AG08395 (cell line): ENCODE data around the gene VEPH1.

ENCODE experiments used
- DNase-seq: peaks from one replicate; pipeline ENCODE4 v3.0.0; 2012; ENCODE audit warnings: mixed read lengths, low spot score

Gene VEPH1

DNA sequence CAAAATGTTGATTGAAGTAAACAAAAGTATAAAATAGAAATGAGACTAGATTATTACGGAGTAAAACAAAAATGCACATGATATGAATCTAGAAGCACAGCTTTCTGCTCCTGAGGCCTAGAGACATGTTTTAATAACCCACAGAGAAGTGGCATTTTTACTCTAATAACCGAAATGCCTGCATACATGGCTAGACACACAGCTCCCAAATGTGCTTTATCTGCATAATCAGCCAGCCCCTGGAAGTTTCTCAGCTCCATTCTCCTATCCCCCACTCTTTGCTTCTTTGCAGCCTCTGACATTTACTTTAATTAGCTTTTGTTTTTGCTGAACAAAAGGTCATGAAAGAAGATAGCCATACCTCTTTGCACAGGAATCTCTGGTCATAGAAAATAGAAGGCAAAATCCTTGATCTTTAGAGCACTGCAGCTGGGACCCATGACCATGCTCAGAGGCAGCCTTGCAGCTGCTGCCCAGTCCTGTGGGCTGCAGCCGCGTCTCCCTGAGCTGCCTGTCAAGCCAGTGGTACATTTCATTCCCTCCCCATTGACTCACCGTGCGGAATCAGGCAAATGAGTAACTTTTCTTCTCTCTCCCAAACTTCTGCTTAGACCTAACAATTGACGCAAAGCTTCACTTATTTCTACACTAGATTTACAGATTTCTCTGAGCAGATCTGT, at the start of gene VEPH1:
TSS of gene VEPH1 (minus strand) at position 501 of the 680 bp plus-strand sequence. CDS start 8,067 bp downstream, outside the sequence.
- DNase-seq, result no peak

GRCh38 chr3:157551961-157552360, 48.7 kb upstream of the VEPH1 start:
- no peak for DNase-seq

DNA sequence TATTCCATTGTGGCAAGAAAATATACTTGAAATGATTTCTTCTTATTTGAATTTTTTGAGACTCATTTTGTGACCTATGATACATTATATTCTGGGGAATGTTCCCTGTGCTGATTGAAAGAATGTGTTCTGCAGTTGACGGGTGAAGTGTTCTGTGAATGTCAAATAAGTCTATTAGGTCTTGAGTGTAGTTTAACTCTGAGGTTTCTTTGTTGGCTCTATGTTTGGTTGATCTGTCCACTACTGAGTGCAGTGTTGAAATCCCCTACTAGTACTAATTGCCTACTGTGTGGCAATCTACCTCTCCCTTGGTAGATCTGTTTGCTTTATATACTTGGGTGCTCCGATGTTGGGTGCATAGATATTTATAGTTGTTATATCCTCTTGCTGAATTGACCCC, 46.3 kb upstream of the VEPH1 start:
- no peak for DNase-seq

GRCh38 chr3:157544501-157545130, 41.4 kb upstream of the VEPH1 start:
- DNase-seq, result peak; percentile 48

- DNase-seq, result no peak
Observed at GRCh38 chr3:157543501-157544035, 40.4 kb upstream of the VEPH1 start.

GRCh38 chr3:157542711-157543500, 39.7 kb upstream of the VEPH1 start:
- peak; percentile 82 for DNase-seq

- no peak for DNase-seq
Observed at GRCh38 chr3:157541506-157542236, 38.5 kb upstream of the VEPH1 start.

- no peak for DNase-seq
Observed at GRCh38 chr3:157540656-157541055, 37.4 kb upstream of the VEPH1 start.

DNA sequence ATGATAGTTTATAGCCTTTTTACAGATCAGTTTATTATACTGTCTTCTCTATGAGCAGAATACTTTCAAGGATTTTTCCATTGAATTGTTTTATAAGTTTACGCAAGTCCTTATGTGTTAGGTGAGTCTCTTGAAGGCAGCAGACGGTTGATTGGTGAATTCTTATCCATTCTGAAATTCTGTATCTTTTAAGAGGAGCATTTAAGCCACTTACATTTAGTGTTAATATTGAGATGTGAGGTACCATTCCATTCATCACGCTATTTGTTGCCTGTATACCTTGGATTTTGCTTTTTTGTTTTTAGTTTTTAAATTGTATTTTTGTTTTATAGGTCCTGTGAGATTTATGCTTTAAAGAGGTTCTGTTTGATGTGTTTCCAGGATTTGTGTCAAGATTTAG, 32.5 kb upstream of the VEPH1 start:
- DNase-seq, result no peak

DNA sequence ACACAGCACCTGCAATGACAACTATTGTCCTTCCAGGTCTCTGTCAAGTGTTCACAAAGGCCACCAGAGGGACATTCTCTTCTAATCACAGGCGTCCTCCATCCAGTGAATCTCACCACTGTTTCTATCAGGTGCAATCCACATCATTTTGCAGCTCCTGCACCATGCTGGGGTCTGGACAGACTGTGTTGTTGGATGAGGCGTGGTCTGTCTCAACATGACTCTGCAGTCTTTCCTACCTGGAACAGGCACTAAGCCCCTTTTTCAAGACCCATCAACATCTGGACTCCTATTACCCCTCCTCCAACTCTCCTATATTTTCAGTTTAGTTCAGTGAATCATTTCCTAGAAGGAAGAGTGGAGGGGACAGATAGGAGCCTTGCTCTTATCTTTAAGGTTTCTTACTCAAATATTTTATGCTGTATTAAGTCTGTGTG, 31.5 kb upstream of the VEPH1 start:
- DNase-seq, result no peak

DNA sequence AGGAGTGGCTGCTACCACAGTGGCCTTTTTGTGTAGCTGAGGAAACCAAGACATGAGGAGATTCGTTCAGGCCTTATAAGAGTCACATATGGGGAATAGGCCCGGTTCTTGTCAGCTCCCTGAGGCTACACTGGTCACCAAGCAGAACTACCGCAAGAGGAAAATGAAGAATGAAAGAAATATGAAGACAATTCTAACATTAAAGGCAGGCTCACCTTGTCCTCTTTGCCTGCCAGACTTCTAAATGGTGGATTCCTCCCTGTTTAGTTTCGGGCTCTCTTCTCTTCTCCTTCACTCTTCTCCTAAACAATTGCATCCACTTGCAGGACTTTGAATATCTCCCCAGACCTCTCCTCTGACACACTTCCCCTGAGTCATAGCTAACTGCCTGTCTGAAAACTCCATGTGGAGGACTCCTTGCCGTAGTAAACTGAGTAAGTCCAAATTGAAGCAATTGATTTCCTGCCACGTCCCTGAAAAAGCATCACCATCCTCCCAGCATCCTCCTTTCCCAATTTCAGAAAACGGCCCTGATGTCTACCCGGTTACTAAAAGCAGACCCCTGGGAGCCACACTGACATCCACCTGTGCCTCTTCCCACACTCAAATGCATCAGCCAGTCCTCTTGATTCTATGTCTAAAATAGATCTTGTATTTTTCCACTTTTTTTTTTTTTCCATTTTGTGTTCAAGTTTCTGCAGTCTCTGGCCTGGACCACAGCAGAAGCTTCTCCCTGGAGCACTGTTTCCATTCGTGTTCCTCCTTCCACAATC, 30.3 kb upstream of the VEPH1 start:
- DNase-seq, result peak; percentile 70

DNA sequence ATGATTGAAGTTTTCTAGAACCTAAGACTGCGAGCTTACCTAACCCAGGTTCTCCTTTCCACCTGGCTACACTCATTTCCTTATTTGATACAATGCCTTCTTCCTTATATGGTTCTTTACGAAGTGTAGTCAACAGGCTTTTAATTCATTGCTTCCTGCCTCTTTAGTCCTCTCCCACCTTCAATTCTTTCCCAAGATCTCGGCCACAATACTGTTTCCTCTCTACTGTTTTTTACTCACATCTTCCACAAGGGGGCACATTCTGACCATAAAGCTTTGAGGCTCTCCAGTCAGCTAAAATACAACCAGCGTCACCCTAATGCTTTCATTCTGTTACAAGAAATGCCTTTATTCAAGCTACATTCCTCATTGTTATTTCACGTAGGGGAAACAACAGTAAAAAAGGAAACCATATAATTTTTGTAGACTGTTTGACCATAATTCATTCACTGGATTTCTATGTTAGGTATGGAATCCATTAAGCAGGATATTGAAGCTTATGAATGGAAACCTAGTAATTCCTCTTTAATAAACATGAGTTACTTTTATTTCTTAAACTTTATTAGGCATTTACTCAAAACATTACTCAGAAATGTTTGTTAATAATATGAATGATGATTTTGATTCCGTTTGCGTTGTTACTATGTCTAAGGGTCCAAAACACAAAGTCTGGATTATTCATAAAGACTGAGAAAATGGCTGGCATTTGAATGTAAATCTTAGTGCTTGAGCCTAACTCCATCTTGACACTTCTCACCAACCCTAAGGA, 29.5 kb upstream of the VEPH1 start:
- peak; percentile 72 for DNase-seq

- no peak for DNase-seq
Observed at GRCh38 chr3:157531771-157532170, 28.6 kb upstream of the VEPH1 start.

GRCh38 chr3:157531301-157531660, 28.1 kb upstream of the VEPH1 start:
- no peak for DNase-seq

- no peak for DNase-seq
Observed at GRCh38 chr3:157530637-157531300, 27.6 kb upstream of the VEPH1 start.

GRCh38 chr3:157529751-157530150, 26.5 kb upstream of the VEPH1 start:
- no peak for DNase-seq

- DNase-seq, result no peak
Observed at GRCh38 chr3:157529085-157529484, 25.9 kb upstream of the VEPH1 start.

DNA sequence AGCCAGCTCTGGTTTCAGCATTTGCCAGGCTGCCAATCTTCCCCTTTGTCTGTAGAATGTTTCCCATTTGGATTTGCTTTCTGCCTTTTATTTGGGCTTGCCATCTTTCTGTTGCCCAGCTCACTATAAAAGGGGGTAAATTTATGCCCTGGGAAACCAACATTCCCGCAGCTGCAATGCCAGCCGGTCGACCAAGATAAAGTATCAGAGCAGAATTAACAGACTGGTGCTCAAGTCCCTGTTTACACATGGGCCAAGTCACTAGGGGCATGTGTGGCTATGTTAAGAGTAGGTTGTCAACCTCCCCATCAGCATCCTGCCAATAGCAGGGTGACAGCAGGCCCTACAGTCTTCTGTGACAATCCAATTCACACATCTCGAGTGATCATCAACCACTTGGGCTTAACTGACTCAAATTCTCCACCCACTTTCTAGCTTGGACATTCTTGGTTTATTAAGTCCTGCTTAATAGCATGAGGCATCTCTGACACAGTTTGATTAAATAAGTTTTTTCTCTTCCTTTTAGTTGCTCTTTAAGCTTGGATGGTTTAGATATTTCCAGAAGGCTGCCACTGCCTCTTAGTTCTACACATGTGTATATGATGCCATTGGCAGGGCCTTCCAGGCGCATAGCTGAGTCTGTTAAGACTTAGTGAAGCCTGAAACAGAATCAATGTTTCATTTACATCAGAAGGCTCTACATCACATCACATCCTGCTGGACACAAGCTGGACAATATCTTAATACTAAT, 24.1 kb upstream of the VEPH1 start:
- DNase-seq, result no peak

DNA sequence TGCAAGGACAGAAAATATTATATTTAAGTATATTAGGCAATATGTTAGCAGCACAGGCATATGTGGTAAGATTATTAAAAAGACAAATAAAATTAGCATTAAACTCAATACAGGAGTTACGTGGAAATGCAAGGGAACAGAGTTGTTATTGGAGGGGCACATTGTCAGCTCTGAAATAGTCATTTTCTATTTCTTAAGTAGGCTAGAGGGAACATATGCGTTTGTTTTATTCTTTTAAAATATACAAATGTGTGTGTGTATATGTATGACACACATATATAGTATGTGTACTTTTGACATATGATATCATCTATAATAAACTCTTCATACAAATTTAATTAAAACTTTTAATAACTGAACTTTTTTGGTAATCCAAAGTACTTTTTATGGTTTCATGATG, 22.8 kb upstream of the VEPH1 start:
- DNase-seq, result no peak
